RKO (cell line): ENCODE results near the gene EXD3.

ENCODE experiments used
- DNase-seq: peaks from one replicate; pipeline ENCODE4 v3.0.0-alpha.2; 2016; ENCODE audit warnings: low spot score

EXD3 gene

DNA sequence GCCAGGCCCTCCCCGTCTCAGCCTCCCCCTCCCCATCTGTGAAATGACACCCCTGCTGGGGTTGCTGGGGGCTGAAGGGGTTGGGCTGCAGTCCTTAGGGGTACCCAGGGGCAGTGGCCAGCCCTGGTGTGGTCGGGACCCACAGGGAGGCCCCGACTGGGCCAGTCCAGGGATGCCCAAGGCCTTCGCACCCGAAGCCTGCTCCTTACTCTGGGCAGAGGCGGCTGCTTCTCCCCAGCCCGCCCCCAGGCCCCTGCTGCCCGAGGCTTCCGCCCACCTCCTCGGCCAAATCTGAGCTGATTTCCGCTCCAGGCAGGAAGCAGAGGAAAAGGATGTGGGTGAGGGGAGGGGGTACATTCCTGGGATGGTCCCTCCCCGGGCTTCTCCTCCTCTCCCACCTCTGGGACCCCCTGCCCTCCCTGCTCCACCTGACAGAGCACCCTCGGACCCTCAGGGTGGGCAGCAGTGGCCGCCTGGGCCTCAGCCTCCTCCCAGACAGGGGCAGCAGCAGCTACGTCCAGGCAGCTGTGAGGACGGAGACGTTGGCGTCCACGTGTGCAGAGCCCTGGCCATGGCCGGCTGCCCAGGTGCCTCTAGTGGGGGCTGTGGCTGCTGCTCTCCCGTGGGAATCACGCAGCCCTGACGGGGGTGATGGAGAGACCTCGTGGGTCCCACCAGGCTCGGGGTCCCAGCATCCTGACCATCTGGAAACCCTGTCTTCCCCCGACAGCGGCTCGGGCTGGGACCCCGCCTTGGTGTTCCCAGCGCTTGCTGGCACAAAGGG is 116.7 kb downstream of the EXD3 start:
- no peak for DNase-seq

DNA sequence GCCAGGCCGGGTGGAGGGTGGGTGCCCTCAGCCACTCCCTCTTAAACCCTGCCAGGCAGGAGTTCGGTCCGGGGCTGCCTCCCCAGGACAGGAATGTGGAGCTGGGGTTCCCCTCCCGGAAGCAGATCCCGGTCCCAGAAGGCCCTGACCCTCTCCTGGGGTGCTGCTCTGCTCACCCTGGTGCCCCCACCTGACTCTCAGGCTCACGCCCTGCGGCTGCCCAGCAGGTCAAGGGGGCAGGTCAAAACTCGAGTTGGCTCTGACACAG is 117.2 kb downstream of the EXD3 start:
- DNase-seq = no peak

- peak; percentile 59 for DNase-seq
Measured at GRCh38 chr9:137305060-137305797, 117.7 kb downstream of the EXD3 start.

DNA sequence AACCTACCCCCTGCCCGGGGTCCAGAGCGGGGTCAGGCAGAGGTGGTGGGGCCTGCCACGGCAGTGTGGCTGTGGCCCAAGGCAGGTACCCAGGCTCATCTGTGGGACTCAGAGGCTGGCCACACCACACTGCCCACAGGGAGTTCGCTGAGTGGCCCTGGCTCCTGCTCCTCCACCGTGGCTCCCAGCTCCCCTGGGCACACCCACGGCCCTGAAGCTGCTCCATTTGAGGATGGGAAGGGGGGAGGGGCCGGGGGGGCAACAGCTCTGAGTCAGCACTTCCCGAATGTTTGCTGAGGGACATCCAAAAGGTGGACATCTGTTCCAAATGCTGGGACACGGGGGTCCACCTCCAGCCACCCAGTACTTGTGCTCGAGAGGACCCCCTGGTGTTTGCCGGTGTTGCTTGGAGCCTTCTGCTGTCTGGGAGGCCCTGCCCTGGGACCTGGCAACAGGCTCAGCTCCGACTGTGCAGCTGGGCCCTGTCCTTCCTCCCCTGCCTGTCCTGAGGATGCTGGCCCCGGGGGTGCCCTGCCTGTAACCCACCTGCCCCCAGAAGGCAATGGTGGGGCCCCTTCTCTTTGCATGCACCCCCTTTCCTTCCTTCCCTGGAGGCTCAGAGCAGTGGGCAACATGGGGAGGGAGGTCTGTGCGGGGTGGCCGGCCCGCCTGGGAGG is 118.4 kb downstream of the EXD3 start:
- DNase-seq = peak; percentile 56

GRCh38 chr9:137303893-137304382 is 119.0 kb downstream of the EXD3 start:
- DNase-seq = no peak

- DNase-seq = no peak
Measured at GRCh38 chr9:137303151-137303892, 119.6 kb downstream of the EXD3 start.

GRCh38 chr9:137302449-137303150 is 120.4 kb downstream of the EXD3 start:
- DNase-seq = peak; percentile 80

DNA sequence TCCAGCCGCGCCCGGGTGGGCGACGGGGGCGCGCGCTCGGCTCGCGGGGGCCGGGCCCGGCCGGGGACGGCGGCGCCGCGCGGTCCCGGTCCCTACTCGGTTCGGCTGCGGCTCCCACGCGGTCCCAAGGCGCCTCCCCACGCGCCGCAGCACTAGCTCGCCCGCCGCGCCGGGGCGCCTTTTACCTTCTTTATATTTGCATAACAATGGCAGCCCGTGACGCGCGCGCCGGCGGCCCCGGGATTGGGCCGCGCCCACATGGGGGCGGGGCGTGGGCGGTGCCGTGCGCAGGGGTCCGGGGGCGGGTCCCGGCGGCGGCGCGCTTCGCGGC is 120.9 kb downstream of the EXD3 start, which contains the start of gene NRARP:
TSS of gene NRARP (minus strand) at position 154 of the 331 bp plus-strand sequence. CDS start 343 bp downstream, outside the sequence.
- peak; percentile 92 for DNase-seq

DNA sequence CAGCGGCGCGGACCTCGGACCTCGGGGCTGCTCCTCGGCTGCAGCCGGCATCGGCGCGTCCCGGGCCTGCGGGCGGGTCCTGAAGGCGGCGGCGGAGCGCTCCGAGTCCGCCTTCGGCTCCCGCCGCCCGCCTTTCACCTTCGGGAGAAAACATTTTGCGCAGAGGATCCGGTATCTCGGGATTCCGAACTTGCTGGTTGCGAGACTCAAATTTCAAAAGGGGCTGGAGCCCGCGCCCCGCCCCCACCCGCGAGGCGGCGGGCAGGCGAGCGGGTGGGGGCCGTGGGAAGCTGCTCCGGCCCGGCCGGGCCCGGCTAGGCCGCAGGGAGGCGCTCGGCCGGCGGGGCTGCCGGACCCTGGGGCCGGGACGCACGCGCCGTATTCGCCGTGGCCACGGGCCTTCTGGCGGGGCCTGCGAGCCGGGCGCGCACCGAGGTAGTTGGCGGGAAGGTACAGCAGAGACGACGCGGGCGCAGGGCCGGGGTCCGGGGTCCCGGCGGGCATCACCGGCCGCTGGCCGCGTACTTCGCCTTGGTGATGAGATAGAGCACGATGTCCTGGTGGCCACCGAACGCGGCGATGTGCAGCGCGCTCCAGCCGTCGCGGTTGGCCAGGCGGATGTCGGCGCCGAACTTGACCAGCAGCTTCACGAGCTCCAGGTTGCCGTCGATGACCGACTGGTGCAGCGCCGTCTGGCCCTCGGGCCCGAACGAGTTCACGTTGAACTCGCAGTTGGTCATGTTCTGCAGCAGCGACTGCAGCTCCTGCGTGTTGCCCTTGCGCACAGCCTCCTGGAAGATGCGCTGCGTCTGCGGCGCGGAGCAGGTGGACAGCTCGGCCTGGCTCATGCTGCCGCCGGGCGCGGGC is 121.6 kb downstream of the EXD3 start:
- peak; percentile 88 for DNase-seq

DNA sequence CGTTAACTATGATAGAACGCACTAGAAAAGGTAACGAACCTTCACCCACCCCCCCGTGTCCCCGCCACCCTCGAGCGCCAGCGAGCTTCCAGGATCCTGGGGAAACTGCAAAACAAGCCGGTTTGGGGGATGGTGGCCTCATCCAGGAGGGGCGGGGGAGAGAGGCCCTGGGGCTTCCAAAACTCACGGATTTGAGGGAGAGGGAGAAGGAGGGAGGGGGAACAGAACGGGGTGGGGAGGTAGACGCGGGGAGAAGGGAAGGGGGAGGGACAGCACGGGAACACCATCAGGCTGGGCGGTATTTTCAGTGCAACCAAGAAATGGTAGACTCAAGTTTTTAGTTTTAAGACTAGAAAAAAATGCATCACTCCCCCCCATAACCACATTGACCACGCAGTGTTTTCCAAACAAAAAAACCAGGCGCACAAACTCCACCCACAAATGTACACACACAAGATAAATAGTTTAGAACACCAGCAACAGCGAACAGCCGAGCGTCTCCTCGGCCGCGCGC is 122.3 kb downstream of the EXD3 start:
- DNase-seq = peak; percentile 82

DNA sequence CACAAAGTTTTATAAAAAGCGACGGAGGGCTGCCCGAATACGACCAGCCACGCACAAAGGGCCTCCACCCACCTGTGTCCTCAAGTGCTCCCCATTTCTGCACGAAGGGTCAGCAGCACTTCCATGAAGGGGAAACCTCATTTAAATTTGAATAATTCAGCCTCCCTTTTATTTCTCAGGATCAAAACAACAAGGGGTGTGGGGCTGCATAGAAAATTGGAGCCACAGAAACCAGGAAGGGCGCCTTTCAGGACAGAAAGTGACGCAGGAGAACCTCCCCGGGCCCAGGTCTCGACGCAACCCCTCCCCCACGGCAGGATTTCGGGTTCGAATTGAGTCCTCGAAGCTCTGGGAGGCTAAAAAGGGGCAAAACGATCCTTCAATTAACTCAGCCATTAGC is 123.0 kb downstream of the EXD3 start:
- DNase-seq = peak; percentile 68

DNA sequence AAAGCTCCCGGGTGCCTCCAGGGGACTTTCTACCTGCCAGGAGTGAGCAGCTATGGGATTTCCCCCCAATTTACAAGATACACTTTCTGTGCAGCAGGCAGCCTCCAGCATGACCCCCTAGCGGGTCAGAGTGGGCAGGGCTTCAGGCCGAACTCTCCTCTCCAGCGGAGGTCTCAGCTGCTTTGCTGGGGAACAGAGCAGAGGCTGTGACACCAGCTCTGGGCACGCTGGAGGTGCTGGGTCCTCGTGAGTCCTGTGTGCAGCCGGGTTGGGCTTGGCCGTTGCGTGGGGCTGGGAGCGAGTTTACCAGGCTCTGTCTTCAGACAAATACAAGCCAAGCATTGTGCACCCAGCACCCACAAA is 123.8 kb downstream of the EXD3 start:
- no peak for DNase-seq

DNA sequence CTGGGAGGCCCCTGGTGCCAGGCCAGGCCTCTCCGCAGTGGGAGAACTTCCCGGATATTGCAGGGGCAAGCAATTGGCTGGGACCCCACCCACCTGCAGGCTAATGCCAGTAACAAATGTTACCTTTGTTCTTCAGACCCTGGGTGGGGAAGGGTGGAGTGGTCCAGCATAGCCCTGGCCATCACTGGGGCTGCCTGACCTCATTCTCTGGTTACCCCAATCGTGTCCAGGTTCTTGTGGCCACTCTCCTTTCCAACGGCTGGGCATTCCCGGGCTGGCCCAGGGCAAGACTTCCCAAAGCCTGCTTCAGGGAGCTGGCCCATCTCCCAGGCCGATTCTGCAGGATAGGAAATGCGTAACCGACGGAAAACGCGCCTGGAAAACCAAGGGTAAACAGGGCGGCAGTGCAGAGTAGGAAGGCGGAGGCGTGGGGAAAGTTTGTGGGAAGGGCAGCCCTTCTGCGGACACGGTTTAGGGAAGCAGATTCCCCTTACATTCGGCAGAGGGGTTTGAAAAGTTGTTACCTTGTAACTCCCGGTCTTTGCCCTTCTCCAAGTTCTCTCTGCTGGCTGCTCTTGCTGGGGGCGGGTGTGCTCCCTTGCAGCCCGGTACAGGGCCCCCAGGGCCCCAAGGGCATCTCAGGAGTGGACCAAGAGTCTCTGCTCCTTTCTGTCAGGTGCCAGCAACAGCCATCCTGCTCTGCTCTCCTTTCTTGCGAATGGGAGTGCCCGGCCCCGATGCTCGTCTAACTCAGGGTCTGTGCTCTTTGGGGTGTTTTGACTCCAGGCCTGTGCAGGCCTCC is 124.4 kb downstream of the EXD3 start:
- DNase-seq = no peak

GRCh38 chr9:137297966-137298365 is 125.0 kb downstream of the EXD3 start:
- no peak for DNase-seq

GRCh38 chr9:137296670-137297664 is 126.0 kb downstream of the EXD3 start:
- DNase-seq = no peak

- no peak for DNase-seq
Measured at GRCh38 chr9:137295849-137296669, 126.9 kb downstream of the EXD3 start.

DNA sequence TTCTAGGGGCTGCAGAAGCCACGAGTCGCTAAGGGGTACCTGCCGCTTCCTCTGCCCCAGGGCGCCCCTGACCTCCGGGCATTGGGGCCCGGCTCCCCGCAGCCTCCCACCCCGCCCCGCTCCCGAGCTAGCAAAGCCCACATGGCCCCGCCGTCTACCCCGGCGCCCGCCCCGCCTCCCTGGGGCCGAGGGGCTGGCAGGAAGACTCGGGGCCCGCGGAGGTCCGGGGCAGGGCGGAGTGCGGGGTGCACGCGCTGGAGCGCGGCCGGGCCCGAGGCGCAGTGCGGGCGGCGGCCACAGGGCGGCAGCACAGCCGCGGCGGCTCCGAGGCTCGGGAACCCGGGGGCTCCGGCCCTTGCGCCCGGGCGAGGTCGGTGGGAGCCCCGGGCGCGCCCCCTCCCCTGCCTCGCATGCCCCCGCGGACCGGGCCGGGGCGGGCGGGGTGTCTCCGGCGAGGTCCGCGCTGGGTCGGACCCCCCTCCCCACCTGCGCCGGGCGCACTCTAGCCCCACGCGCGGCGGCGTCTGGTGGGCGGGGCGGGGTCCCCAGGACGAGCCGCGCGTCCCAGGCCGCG is 127.6 kb downstream of the EXD3 start:
- DNase-seq = peak; percentile 59
